ENCODE measurements around the gene ZFP42. TPM values are rescaled to one million over a fixed set of nuclear protein-coding genes. Genes with fewer than 3 reads are reported as not detected.
A peak's percentile ranks its signal among the peaks of the same experiment; 100 is the strongest.

Gene ZFP42
- total and polyA plus RNA-seq, 2 of the 8 experiments (the other 6 are each of a cell fraction or from before 2014, with no cell fraction given), result 69.4 to 188 TPM

- H2BK5ac ChIP-seq (ENCODE audit: low read depth, low read length), result peak overlapping the region; percentile 46; the same call in 1 of the 2 replicates
- H3K56ac ChIP-seq (replicated peaks; ENCODE audit: insufficient read length, low read depth, low read length), result no peak overlapping the region
- H3K23me2 ChIP-seq (ENCODE audit: low read depth, low read length), result peaks cover 7% of the 10 kb centered on the region; the same call in 1 of the 2 replicates
- H4K8ac ChIP-seq (ENCODE audit: extremely low read depth, insufficient read depth, low read length), result peak overlapping the region; percentile 42
- H3K14ac ChIP-seq (ENCODE audit: insufficient read length), result peak overlapping the region; percentile 82
- CTCF ChIA-PET (ENCODE audit: partially characterized antibody), result no interaction called here
- no peak for DNase-seq (ENCODE audit: low read depth in 1 of 2, low spot score in 2 of 2)
- H3K4ac ChIP-seq (replicated peaks; ENCODE audit: insufficient read length, low read depth, low read length), result peak overlapping the region; percentile 88
- H4K20me1 ChIP-seq (replicated peaks in 1 of 2; ENCODE audit: control insufficient read depth in 1 of 2, insufficient read depth in 2 of 2, low read length in 2 of 2), result peaks cover 0 to 3% of the 10 kb centered on the region in 2 experiments
- no peak overlapping the region for H2AFZ ChIP-seq (ENCODE audit: low read length)
- WGBS, 2 experiments (ENCODE audit: extremely low coverage in 1 of 2, insufficient coverage in 1 of 2, insufficient read length in 1 of 2, insufficient replicate concordance in 2 of 2, low coverage in 1 of 2, low lambda C conversion rate in 2 of 2, missing lambda C conversion rate in 1 of 2), result 88% methylated on average over 13 of the region's 13 CpGs; no CpG with 5 or more reads in 1 of the 2 experiments
- H3K36me3 ChIP-seq (ENCODE audit: control insufficient read depth in 2 of 4, insufficient read depth in 4 of 4, low read length in 3 of 4), result no peaks in the 10 kb centered on the region
- TF ChIP-seq KDM1A (IDR thresholded peaks at IDR 0.05; ENCODE audit: borderline replicate concordance, low read length) (peak; percentile 21; the same call in 1 of the 2 replicates), KDM4A (IDR thresholded peaks at IDR 0.05; ENCODE audit: low read depth, low read length, severe bottlenecking) (no peak), POU5F1 (IDR thresholded peaks at IDR 0.05; ENCODE audit: low read depth, low read length) (no peak)
- H3K4me2 ChIP-seq (ENCODE audit: insufficient read depth in 1 of 2, low read depth in 2 of 2, low read length in 2 of 2), result no peak overlapping the region
- no peak overlapping the region for H3K9ac ChIP-seq (replicated peaks in 1 of 4; ENCODE audit: extremely low read depth in 1 of 4, low read depth in 3 of 4, low read length in 3 of 4)
- H3K79me2 ChIP-seq (ENCODE audit: control insufficient read depth in 1 of 2, insufficient read depth in 2 of 2, low read length in 2 of 2), result no peaks in the 10 kb centered on the region; a peak in 1 of 4 replicates
- H3K27me3 ChIP-seq (replicated peaks in 1 of 4; ENCODE audit: control insufficient read depth in 3 of 4, extremely low read depth in 1 of 4, insufficient read depth in 3 of 4, low read length in 3 of 4), result no peaks in the 10 kb centered on the region
- peak overlapping the region; percentile 98 for H2BK12ac ChIP-seq (ENCODE audit: low read depth, low read length)
- FAIRE-seq, result no peak
- H2BK20ac ChIP-seq (ENCODE audit: low read length), result peak overlapping the region; percentile 96; the same call in 1 of the 2 replicates
- H3K27ac ChIP-seq (ENCODE audit: low read depth, low read length), result no peak overlapping the region; the same call in 1 of the 2 replicates
- peak overlapping the region; percentile 100 for H2AK5ac ChIP-seq (ENCODE audit: low read depth, low read length)
- peak overlapping the region; percentile 70 for H2BK120ac ChIP-seq (replicated peaks; ENCODE audit: low read depth, low read length)
- no peak overlapping the region for H3K4me3 ChIP-seq (ENCODE audit: extremely low read depth in 1 of 4, insufficient read depth in 2 of 4, low read depth in 3 of 4, low read length in 4 of 4)
- peaks cover 3% of the 10 kb centered on the region for H3K79me1 ChIP-seq (ENCODE audit: low read depth, low read length)
- peak overlapping the region; percentile 25; the same call in 1 of the 2 replicates for H3K18ac ChIP-seq (ENCODE audit: extremely low read depth, low read length)
- peak overlapping the region; percentile 76 for H3K23ac ChIP-seq (ENCODE audit: insufficient read length)
- H3K4me1 ChIP-seq (replicated peaks in 1 of 4; ENCODE audit: control insufficient read depth in 3 of 4, insufficient read depth in 4 of 4, low read length in 3 of 4), result peaks cover 7 to 11% (median 9%) of the 10 kb centered on the region in 4 experiments; a peak in 6 of 7 replicates
- H2BK15ac ChIP-seq (ENCODE audit: low read length), result peak overlapping the region; percentile 89
- POLR2A ChIA-PET (ENCODE audit: partially characterized antibody), result no interaction called here
- H4K5ac ChIP-seq (ENCODE audit: insufficient read length, low read depth, low read length), result peak overlapping the region; percentile 49
- no peaks in the 10 kb centered on the region; a peak in 1 of 4 replicates for H3K9me3 ChIP-seq (ENCODE audit: insufficient read depth in 2 of 2, low read depth in 1 of 2, low read length in 1 of 2)
- H4K91ac ChIP-seq (replicated peaks; ENCODE audit: insufficient read length, low read length), result peak overlapping the region; percentile 99
Measured at GRCh38 chr4:188029114-188029513, 33.5 kb downstream of the ZFP42 start.
